IPS DF 6.9 (cell line): ENCODE results near the gene FSIP2.

Experiments used
- DNase-seq: peaks from one replicate; pipeline ENCODE4 v3.0.0-alpha.2; 2013; ENCODE audit warnings: low read depth, low spot score
- H3K27ac ChIP-seq: one replicate; pipeline ENCODE4 v1.5.1; 2013; ENCODE audit warnings: low read length, control low read depth
- H3K27me3 ChIP-seq: 2 replicates; pipeline ENCODE4 v1.6.1; 2013; ENCODE audit warnings: mild to moderate bottlenecking, low read length; ENCODE audit not compliant: control insufficient read depth, insufficient read depth
- H3K36me3 ChIP-seq: 2 replicates; pipeline ENCODE4 v1.6.1; 2013; ENCODE audit warnings: low read length; ENCODE audit not compliant: control insufficient read depth, insufficient read depth
- H3K4me1 ChIP-seq: 2 replicates; pipeline ENCODE4 v1.6.1; 2013; ENCODE audit warnings: low read length; ENCODE audit not compliant: control insufficient read depth, insufficient read depth
- H3K4me3 ChIP-seq: 2 replicates; pipeline ENCODE4 v1.5.1; 2013; ENCODE audit warnings: mild to moderate bottlenecking, low read length
- H3K9me3 ChIP-seq: 2 replicates; pipeline ENCODE4 v1.6.1; 2013; ENCODE audit warnings: low read length, inconsistent platforms; ENCODE audit not compliant: control insufficient read depth, insufficient read depth
- WGBS: extraction: QIAGEN DNeasy Blood & Tissue Kit; methylation state at CpG from one replicate; pipeline ENCODE4 v1.1.7; 2013; ENCODE audit warnings: mixed read lengths, missing lambda C conversion rate; ENCODE audit not compliant: insufficient read length, insufficient coverage; 5-methylcytosine and 5-hydroxymethylcytosine counted together

FSIP2 gene

GRCh38 chr2:185807351-185807750 is 68.7 kb downstream of the FSIP2 start:
- DNase-seq = no peak
- H3K27me3 ChIP-seq = no peaks in the 10 kb centered on the region
- no CpG with 5 or more reads among the region's 1 CpG for WGBS
- no peaks in the 10 kb centered on the region for H3K9me3 ChIP-seq
- H3K4me3 ChIP-seq = no peak overlapping the region
- no peaks in the 10 kb centered on the region for H3K36me3 ChIP-seq
- no peaks in the 10 kb centered on the region for H3K4me1 ChIP-seq
- no peak overlapping the region for H3K27ac ChIP-seq

- H3K4me1 ChIP-seq = no peaks in the 10 kb centered on the region
These were observed 73.0 kb downstream of the FSIP2 start for GRCh38 chr2:185811580-185811979.

GRCh38 chr2:185813707-185814106 is 75.1 kb downstream of the FSIP2 start:
- Histone ChIP-seq H3K4me3 (no peak overlapping the region), H3K27ac (no peak overlapping the region), H3K27me3 (no peaks in the 10 kb centered on the region), H3K4me1 (no peaks in the 10 kb centered on the region), H3K9me3 (no peaks in the 10 kb centered on the region), H3K36me3 (no peaks in the 10 kb centered on the region)
- no peak for DNase-seq
- no CpG with 5 or more reads among the region's 2 CpGs for WGBS

More at GRCh38 chr2:185811580-185811979, 73.0 kb downstream of the FSIP2 start:
- Histone ChIP-seq H3K27me3 (no peaks in the 10 kb centered on the region), H3K9me3 (no peaks in the 10 kb centered on the region), H3K27ac (no peak overlapping the region), H3K36me3 (no peaks in the 10 kb centered on the region), H3K4me3 (no peak overlapping the region)
- peak; percentile 7 for DNase-seq
- no CpG with 5 or more reads among the region's 2 CpGs for WGBS

GRCh38 chr2:185817991-185818390 is 79.4 kb downstream of the FSIP2 start:
- H3K36me3 ChIP-seq = no peaks in the 10 kb centered on the region
- no peaks in the 10 kb centered on the region for H3K27me3 ChIP-seq
- H3K27ac ChIP-seq = no peak overlapping the region
- H3K4me3 ChIP-seq = no peak overlapping the region
- no peak for DNase-seq
- no peaks in the 10 kb centered on the region for H3K4me1 ChIP-seq
- no peaks in the 10 kb centered on the region for H3K9me3 ChIP-seq

- H3K9me3 ChIP-seq = no peaks in the 10 kb centered on the region
- no peaks in the 10 kb centered on the region for H3K36me3 ChIP-seq
- no peaks in the 10 kb centered on the region for H3K27me3 ChIP-seq
- no peak for DNase-seq
- no peak overlapping the region for H3K4me3 ChIP-seq
- H3K4me1 ChIP-seq = no peaks in the 10 kb centered on the region
- no peak overlapping the region for H3K27ac ChIP-seq
- no CpG with 5 or more reads among the region's 3 CpGs for WGBS
These were observed 82.9 kb downstream of the FSIP2 start for GRCh38 chr2:185821467-185821866.

GRCh38 chr2:185823773-185824172 is 85.2 kb downstream of the FSIP2 start:
- WGBS = no CpG with 5 or more reads among the region's 2 CpGs

GRCh38 chr2:185825557-185825956 is 87.0 kb downstream of the FSIP2 start:
- Histone ChIP-seq H3K27ac (no peak overlapping the region), H3K4me3 (no peak overlapping the region), H3K27me3 (no peaks in the 10 kb centered on the region), H3K9me3 (no peaks in the 10 kb centered on the region), H3K4me1 (no peaks in the 10 kb centered on the region), H3K36me3 (no peaks in the 10 kb centered on the region)
- DNase-seq = no peak

More at GRCh38 chr2:185823773-185824172, 85.2 kb downstream of the FSIP2 start:
- Histone ChIP-seq H3K27me3 (no peaks in the 10 kb centered on the region), H3K4me1 (no peaks in the 10 kb centered on the region), H3K36me3 (no peaks in the 10 kb centered on the region), H3K9me3 (no peaks in the 10 kb centered on the region), H3K4me3 (no peak overlapping the region), H3K27ac (no peak overlapping the region)
- no peak for DNase-seq

GRCh38 chr2:185828326-185828725 is 89.7 kb downstream of the FSIP2 start:
- Histone ChIP-seq H3K9me3 (no peaks in the 10 kb centered on the region), H3K27me3 (no peaks in the 10 kb centered on the region), H3K4me3 (no peak overlapping the region), H3K36me3 (no peaks in the 10 kb centered on the region), H3K4me1 (no peaks in the 10 kb centered on the region), H3K27ac (no peak overlapping the region)
- WGBS = no CpG with 5 or more reads among the region's 3 CpGs
- DNase-seq = no peak

GRCh38 chr2:185833864-185834263 is 95.3 kb downstream of the FSIP2 start:
- no peaks in the 10 kb centered on the region for H3K9me3 ChIP-seq
- H3K4me1 ChIP-seq = no peaks in the 10 kb centered on the region
- H3K36me3 ChIP-seq = no peaks in the 10 kb centered on the region
- no peak overlapping the region for H3K27ac ChIP-seq
- no peak overlapping the region for H3K4me3 ChIP-seq
- H3K27me3 ChIP-seq = no peaks in the 10 kb centered on the region
- no CpG with 5 or more reads among the region's 1 CpG for WGBS
- no peak for DNase-seq

- Histone ChIP-seq H3K9me3 (no peaks in the 10 kb centered on the region), H3K36me3 (no peaks in the 10 kb centered on the region), H3K4me3 (no peak overlapping the region), H3K27ac (no peak overlapping the region), H3K4me1 (no peaks in the 10 kb centered on the region), H3K27me3 (no peaks in the 10 kb centered on the region)
- WGBS = no CpG with 5 or more reads among the region's 8 CpGs
- DNase-seq = no peak
These were observed 97.4 kb downstream of the FSIP2 start for GRCh38 chr2:185835974-185836373.

GRCh38 chr2:185854885-185855284 is 116.3 kb downstream of the FSIP2 start:
- Histone ChIP-seq H3K4me3 (no peak overlapping the region), H3K36me3 (no peaks in the 10 kb centered on the region), H3K9me3 (no peaks in the 10 kb centered on the region), H3K4me1 (no peaks in the 10 kb centered on the region), H3K27me3 (no peaks in the 10 kb centered on the region), H3K27ac (no peak overlapping the region)
- no CpG with 5 or more reads among the region's 4 CpGs for WGBS
- no peak for DNase-seq
